Tibial artery (tissue), 4 donors: ENCODE results near the gene GPX1.
A peak's percentile ranks its signal among the peaks of the same experiment; 100 is the strongest.

Experiments used
- DNase-seq, 2 donors: peaks; one replicate each; pipeline ENCODE4 v3.0.0-alpha.2; 2019
- H3K27ac ChIP-seq, 2 donors: fragments of 200-600 bp; sonication (generic) in 1 of 2; 1 replicate in 1 of 2; 2 replicates in 1 of 2; pipeline ENCODE4 v1.5.1; 2018 to 2019; ENCODE audit warnings: mild to moderate bottlenecking in 1 of 2
- H3K27me3 ChIP-seq, 2 donors: fragments of 200-600 bp; sonication (generic) in 1 of 2; one replicate each; pipeline versions ENCODE4 v1.5.1 to v1.6.0; 2016 to 2019
- H3K36me3 ChIP-seq, 3 donors: fragments of 200-600 bp; sonication (generic) in 2 of 3; one replicate each; pipeline ENCODE4 v1.5.1; 2016 to 2019; ENCODE audit warnings: mild to moderate bottlenecking in 2 of 3
- H3K4me1 ChIP-seq, 4 donors: fragments of 200-600 bp; sonication (generic) in 2 of 4; 1 replicate in 3 of 4; 2 replicates in 1 of 4; pipeline ENCODE4 v1.5.1; 2016 to 2019
- H3K4me3 ChIP-seq, 2 donors: fragments of 200-600 bp; sonication (generic) in 1 of 2; 1 replicate in 1 of 2; 2 replicates in 1 of 2; pipeline ENCODE4 v1.5.1; 2018 to 2019; ENCODE audit warnings: mild to moderate bottlenecking in 2 of 2
- H3K9me3 ChIP-seq, 3 donors: fragments of 200-600 bp; sonication (generic) in 1 of 3; one replicate each; pipeline ENCODE4 v1.5.1; 2016 to 2019
- CTCF ChIP-seq, 2 experiments: fragments of 200-600 bp in 1 of 2; fragments of 450-650 bp in 1 of 2; IDR thresholded peaks; one replicate each; pipeline ENCODE4 v1.5.1; 2017 to 2019; ENCODE audit warnings: antibody characterized with exemption in 2 of 2, mild to moderate bottlenecking in 1 of 2, moderate library complexity in 1 of 2
- intact Hi-C: fragments of 100-400 bp; cut with DNase I; formaldehyde crosslinking; loops from one replicate; pipeline ENCODE4 v1.15.0; 2023; ENCODE audit warnings: low total_unique reads

Gene GPX1

DNA sequence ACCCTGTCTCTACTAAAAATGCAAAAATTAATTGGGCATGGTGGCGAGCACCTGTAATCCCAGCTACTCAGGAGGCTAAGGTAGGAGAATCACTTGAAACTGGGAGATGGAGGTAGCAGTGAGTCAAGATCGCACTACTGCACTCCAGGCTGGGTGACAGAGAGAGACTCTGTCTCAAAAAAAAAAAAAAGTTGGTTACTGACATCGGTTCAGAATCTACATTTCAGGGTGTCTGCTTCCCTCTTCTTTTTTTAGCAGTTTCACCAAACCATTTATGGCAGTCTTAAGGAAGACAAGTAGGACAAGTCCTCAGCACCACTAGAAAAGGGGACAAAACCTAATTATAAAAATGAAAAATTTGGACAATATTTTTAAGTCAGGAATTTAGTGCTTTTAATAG is 15.0 kb downstream of the GPX1 start:
- no peak for TF ChIP-seq CTCF (IDR thresholded peaks at IDR 0.05)
- Histone ChIP-seq H3K4me1 (peaks cover 0 to 39% (median 17%) of the 10 kb centered on the region in 4 donors), H3K27ac (no peak overlapping the region), H3K9me3 (no peaks in the 10 kb centered on the region), H3K27me3 (no peaks in the 10 kb centered on the region), H3K4me3 (no peak overlapping the region), H3K36me3 (no peaks in the 10 kb centered on the region)
- no peak for DNase-seq
- intact Hi-C loops: loop anchor here (5.0 kb wide), 1 partner anchor 104 kb away; no protein-coding TSS in a partner anchor

GRCh38 chr3:49341996-49342395 is 16.2 kb downstream of the GPX1 start:
- Histone ChIP-seq H3K4me1 (peaks cover 0 to 47% (median 17%) of the 10 kb centered on the region in 4 donors), H3K27me3 (no peaks in the 10 kb centered on the region), H3K27ac (peak overlapping the region in 1 of 2 donors; percentile 87), H3K36me3 (peaks cover 0 to 4% (median 0%) of the 10 kb centered on the region in 3 donors), H3K4me3 (no peak overlapping the region), H3K9me3 (no peaks in the 10 kb centered on the region)
- no peak for DNase-seq
- intact Hi-C loops: loop anchor here (5.0 kb wide), 1 partner anchor 105 kb away; no protein-coding TSS in a partner anchor
- no peak for TF ChIP-seq CTCF (IDR thresholded peaks at IDR 0.05)

DNA sequence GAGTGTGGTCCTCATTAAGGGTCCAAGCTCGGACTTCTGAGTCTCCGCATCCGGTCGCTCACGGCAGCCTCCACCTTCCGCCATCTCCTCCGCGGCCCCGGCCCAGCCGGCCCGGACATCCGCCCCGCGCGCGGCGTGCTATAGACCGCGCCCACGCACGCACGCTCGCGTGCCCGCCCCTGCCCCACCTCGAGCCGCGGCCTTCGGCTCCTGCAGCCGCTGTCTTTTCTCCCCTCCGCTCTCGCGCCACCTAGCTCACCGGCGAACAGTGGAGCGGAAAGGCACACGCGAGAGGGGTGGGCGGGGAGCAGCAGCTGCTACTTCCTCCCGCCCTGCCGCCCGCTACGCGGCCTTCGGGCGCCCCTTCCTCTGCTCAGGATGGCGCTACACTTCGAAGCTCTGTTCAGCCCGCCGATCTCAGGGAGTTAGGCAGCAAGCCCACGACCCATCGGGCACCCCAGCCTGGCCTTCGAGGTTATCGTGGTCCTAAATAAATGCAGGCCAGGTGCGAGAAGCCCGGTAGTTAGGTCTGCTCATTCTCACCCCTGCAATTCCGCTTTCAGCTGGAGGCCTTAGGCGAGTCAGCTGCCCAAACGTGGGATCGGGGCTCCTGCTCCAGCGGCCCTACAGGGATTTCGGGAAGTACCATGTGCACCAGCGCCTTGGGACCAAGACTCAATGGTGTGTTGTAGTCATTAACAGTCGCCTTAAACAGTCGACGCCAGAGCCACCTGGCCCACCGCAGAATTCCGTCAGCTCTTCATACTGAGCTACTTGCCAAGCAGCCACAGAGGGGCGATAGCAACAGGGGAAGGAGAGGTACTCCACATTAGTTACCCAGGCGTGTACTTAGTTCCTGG is 18.0 kb downstream of the GPX1 start, which contains the start of gene USP4:
Gene USP4, minus strand, starts transcription at position 113 of the 860 bp plus-strand sequence. Its CDS starts 29 bp downstream, at position 84.
- H3K4me3 ChIP-seq: peak within 1 kb of the TSS; percentile 76 to 83
- TF ChIP-seq CTCF (IDR thresholded peaks at IDR 0.05): peak in 1 of 2 experiments; percentile 20
- intact Hi-C loops: loop anchor here (5.0 to 10.0 kb wide), 2 partner anchors 107 to 165 kb away; partner anchors contain the start of gene KLHDC8B
- peaks cover 6 to 18% (median 16%) of the 10 kb centered on the region in 3 donors for H3K36me3 ChIP-seq
- peaks cover 0 to 38% (median 11%) of the 10 kb centered on the region in 4 donors for H3K4me1 ChIP-seq
- H3K27me3 ChIP-seq: no peaks in the 10 kb centered on the region
- DNase-seq: peak; percentile 89 to 94
- H3K9me3 ChIP-seq: no peaks in the 10 kb centered on the region
- peak within 1 kb of the TSS; percentile 87 for H3K27ac ChIP-seq

GRCh38 chr3:49339581-49339940 is 18.6 kb downstream of the GPX1 start:
- H3K4me3 ChIP-seq: peak overlapping the region; percentile 76 to 83
- no peak for TF ChIP-seq CTCF (IDR thresholded peaks at IDR 0.05)
- H3K36me3 ChIP-seq: peaks cover 12 to 24% (median 22%) of the 10 kb centered on the region in 3 donors
- intact Hi-C loops: loop anchor here (10.0 kb wide), 1 partner anchor 165 kb away; the partner anchor contains the start of gene KLHDC8B
- H3K4me1 ChIP-seq: peaks cover 0 to 33% (median 11%) of the 10 kb centered on the region in 4 donors
- H3K27me3 ChIP-seq: no peaks in the 10 kb centered on the region
- peak overlapping the region; percentile 87 for H3K27ac ChIP-seq
- no peaks in the 10 kb centered on the region for H3K9me3 ChIP-seq
- DNase-seq: no peak

GRCh38 chr3:49333916-49334633 is 24.1 kb downstream of the GPX1 start:
- Histone ChIP-seq H3K9me3 (no peaks in the 10 kb centered on the region), H3K4me1 (peaks cover 0 to 17% (median 4%) of the 10 kb centered on the region in 4 donors), H3K27ac (no peak overlapping the region), H3K4me3 (no peak overlapping the region), H3K36me3 (peaks cover 37 to 78% (median 65%) of the 10 kb centered on the region in 3 donors), H3K27me3 (no peaks in the 10 kb centered on the region)
- TF ChIP-seq CTCF (IDR thresholded peaks at IDR 0.05): no peak
- DNase-seq: no peak
- intact Hi-C loops: loop anchor here (10.0 kb wide), 1 partner anchor 159 kb away; the partner anchor contains the start of gene KLHDC8B
